A549 (cell line): ENCODE measurements around the gene EXOC7.

Experiments
- CBX8 ChIP-seq: fragments of 200-600 bp; sonication (generic); IDR thresholded peaks from 2 replicates; pipeline ENCODE4 v1.6.1; 2016
- CTCF ChIP-seq: fragments of >200 bp; sonication (Bioruptor Twin); formaldehyde crosslinking; IDR thresholded peaks from 3 replicates; pipeline ENCODE4 v1.5.1; 2016
- JUN ChIP-seq, 2 experiments: fragments of >200 bp; sonication (Bioruptor Twin); formaldehyde crosslinking; IDR thresholded peaks; 2 replicates in 1 of 2; 3 replicates in 1 of 2; pipeline ENCODE4 v1.6.1; 2016 to 2017
- POLR2A ChIP-seq: IDR thresholded peaks from 2 replicates; pipeline ENCODE4 v1.6.1; 2012; ENCODE audit warnings: mild to moderate bottlenecking, low read length
- RAD21 ChIP-seq, 2 experiments: fragments of >200 bp in 1 of 2; sonication (Bioruptor Twin) in 1 of 2; formaldehyde crosslinking in 1 of 2; IDR thresholded peaks in 1 of 2; conservative IDR thresholded peaks in 1 of 2; 2 replicates in 1 of 2; 3 replicates in 1 of 2; pipeline ENCODE4 v1.6.1; 2012 to 2018; ENCODE audit warnings: inconsistent platforms in 1 of 2
- RFX5 ChIP-seq: fragments of 450-650 bp; IDR thresholded peaks from 2 replicates; pipeline ENCODE4 v1.7.1; 2014; ENCODE audit warnings: antibody characterized with exemption, mild to moderate bottlenecking, moderate library complexity
- TFCP2L1 ChIP-seq: fragments of 250-450 bp; sonication (Bioruptor Pico); IDR thresholded peaks from 2 replicates; pipeline ENCODE4 v1.5.0; 2021; ENCODE audit warnings: mild to moderate bottlenecking

- no peak for TF ChIP-seq CTCF
- TF ChIP-seq RAD21 (conservative IDR thresholded peaks at IDR 0.05 in 1 of 2, IDR thresholded peaks at IDR 0.05 in 1 of 2): no peak
- TF ChIP-seq CBX8: no peak
- no peak for TF ChIP-seq RFX5
- TF ChIP-seq JUN (IDR thresholded peaks at IDR 0.05): no peak
- TF ChIP-seq TFCP2L1 (CRISPR knock-in tag): no peak
- TF ChIP-seq POLR2A: no peak
Measured at GRCh38 chr17:76065775-76066174, 37.8 kb downstream of the EXOC7 start.
